Keratinocyte (primary cell): ENCODE measurements around the gene PLA2G2C. TPM values are rescaled to one million over a fixed set of nuclear protein-coding genes. Genes with fewer than 3 reads are reported as not detected.

Experiments
- DNase-seq: peaks from one replicate; pipeline ENCODE4 v3.0.0-alpha.2; 2011; ENCODE audit warnings: low read depth, missing footprints, low spot score
- FAIRE-seq: peaks from 2 replicates; lab custom pipeline; 2011; peaks lifted over from hg19 to GRCh38; lab: Jason Lieb, UNC
- H2AFZ ChIP-seq: 2 replicates; pipeline ENCODE4 v1.6.0; 2012; ENCODE audit warnings: low read length, control low read depth, inconsistent platforms; ENCODE audit not compliant: control insufficient read depth
- H3K27ac ChIP-seq: 2 replicates; pipeline ENCODE4 v1.5.1; 2011; ENCODE audit warnings: low read length; ENCODE audit not compliant: control insufficient read depth, insufficient read depth
- H3K27me3 ChIP-seq: 3 replicates; pipeline ENCODE4 v1.6.0; 2011; ENCODE audit warnings: low read length; ENCODE audit not compliant: control insufficient read depth, insufficient read depth; ENCODE audit errors: extremely low read depth
- H3K36me3 ChIP-seq, 2 experiments: 2 replicates in 1 of 2; 3 replicates in 1 of 2; pipeline ENCODE4 v1.5.1; 2011; ENCODE audit warnings: low read length in 2 of 2, mild to moderate bottlenecking in 1 of 2; ENCODE audit not compliant: control insufficient read depth in 2 of 2, insufficient read depth in 2 of 2; ENCODE audit errors: extremely low read depth in 1 of 2
- H3K4me1 ChIP-seq: 3 replicates; pipeline ENCODE4 v1.5.1; 2011; ENCODE audit warnings: low read length; ENCODE audit not compliant: control insufficient read depth, insufficient read depth; ENCODE audit errors: extremely low read depth
- H3K4me2 ChIP-seq: 3 replicates; pipeline ENCODE4 v1.6.0; 2011; ENCODE audit warnings: low read depth, low read length; ENCODE audit not compliant: control insufficient read depth, insufficient read depth; ENCODE audit errors: extremely low read depth
- H3K4me3 ChIP-seq, 3 experiments: fragments of 200-600 bp in 1 of 3; sonication (generic) in 1 of 3; 2 replicates in 2 of 3; 3 replicates in 1 of 3; pipeline ENCODE4 v1.5.1; 2011 to 2016; ENCODE audit warnings: low read length in 3 of 3, mild to moderate bottlenecking in 3 of 3, control low read depth in 2 of 3, inconsistent platforms in 1 of 3, low read depth in 1 of 3, mixed read lengths in 1 of 3, mixed run types in 1 of 3, moderate library complexity in 1 of 3; ENCODE audit not compliant: control insufficient read depth in 2 of 3, insufficient read depth in 2 of 3; ENCODE audit errors: extremely low read depth in 1 of 3
- H3K79me2 ChIP-seq: 2 replicates; pipeline ENCODE4 v1.6.0; 2012; ENCODE audit warnings: low read length; ENCODE audit not compliant: control insufficient read depth, insufficient read depth
- H3K9ac ChIP-seq: 3 replicates; pipeline ENCODE4 v1.6.0; 2011; ENCODE audit warnings: low read length; ENCODE audit not compliant: control insufficient read depth, insufficient read depth; ENCODE audit errors: extremely low read depth
- H3K9me1 ChIP-seq: 3 replicates; pipeline ENCODE4 v1.6.0; 2011; ENCODE audit warnings: low read length; ENCODE audit not compliant: control insufficient read depth, insufficient read depth; ENCODE audit errors: extremely low read depth
- H3K9me3 ChIP-seq: 2 replicates; pipeline ENCODE4 v1.5.1; 2012; ENCODE audit warnings: low read depth, low read length; ENCODE audit not compliant: control insufficient read depth
- H4K20me1 ChIP-seq: 3 replicates; pipeline ENCODE4 v1.6.0; 2011; ENCODE audit warnings: low read length; ENCODE audit not compliant: control insufficient read depth, insufficient read depth; ENCODE audit errors: extremely low read depth
- CTCF ChIP-seq, 3 experiments: IDR thresholded peaks in 1 of 3; conservative IDR thresholded peaks in 1 of 3; optimal IDR thresholded peaks in 1 of 3; 2 replicates in 2 of 3; 3 replicates in 1 of 3; pipeline versions ENCODE3 to v1.5.1; 2011; ENCODE audit warnings: low read length in 3 of 3, mild to moderate bottlenecking in 3 of 3, moderate library complexity in 2 of 3, control low read depth in 1 of 3, inconsistent platforms in 1 of 3; ENCODE audit not compliant: insufficient read depth in 2 of 3; ENCODE audit errors: extremely low read depth in 1 of 3
- EZH2 ChIP-seq: IDR thresholded peaks from one replicate; pipeline ENCODE4 v1.6.1; 2012; ENCODE audit warnings: inconsistent platforms, mild to moderate bottlenecking, low read length, moderate library complexity
- dilution Hi-C: fragments of 300-500 bp; cut with MboI; formaldehyde crosslinking; loops from one replicate; pipeline ENCODE4 v1.7.0; 2020; ENCODE audit warnings: low sequenced_read_pairs; ENCODE audit not compliant: extremely low pct_ligation_motif_present
- polyA plus RNA-seq, 5 experiments: library from polyadenylated mRNA; depleted of rRNA in 3 of 5; stranded (reverse) in 3 of 5; stranded (forward) in 1 of 5; unstranded in 1 of 5; fragments of >200 nt; gene quantifications; 1 replicate in 1 of 5; 2 replicates in 3 of 5; 3 replicates in 1 of 5; pipeline versions ENCODE4 v1.2.1 to v1.2.3, GENCODE V29; 2011 to 2012; ENCODE audit warnings: missing spikeins in 2 of 5, low read depth in 1 of 5, low replicate concordance in 1 of 5

The PLA2G2C gene
- polyA plus RNA-seq, 1 donor (not counting 4 experiments of a cell fraction or from before 2014, with no cell fraction given) = not detected

GRCh38 chr1:20151906-20152598, 34.3 kb downstream of the PLA2G2C start:
- Histone ChIP-seq H3K9ac (peak overlapping the region; percentile 44), H3K4me2 (peak overlapping the region; percentile 82), H3K79me2 (no peaks in the 10 kb centered on the region), H3K4me3 (peak overlapping the region; percentile 15 to 61 (median 45)), H4K20me1 (no peaks in the 10 kb centered on the region), H3K27ac (no peak overlapping the region), H3K4me1 (peaks cover 7% of the 10 kb centered on the region), H3K9me3 (no peaks in the 10 kb centered on the region), H3K36me3 (no peaks in the 10 kb centered on the region), H2AFZ (peak overlapping the region; percentile 84), H3K9me1 (no peaks in the 10 kb centered on the region), H3K27me3 (no peaks in the 10 kb centered on the region)
- FAIRE-seq (no peak), DNase-seq (no peak)
- dilution Hi-C loops = no loop called here
- TF ChIP-seq CTCF (optimal IDR thresholded peaks at IDR 0.05 in 1 of 3, IDR thresholded peaks at IDR 0.05 in 1 of 3, conservative IDR thresholded peaks at IDR 0.05 in 1 of 3; ENCODE audit: extremely low read depth in 1 of 3, insufficient read depth in 2 of 3, low read length in 3 of 3) = peak; percentile 76 to 96 (median 91)
- no peak for TF ChIP-seq EZH2

GRCh38 chr1:20150969-20151368, 35.3 kb downstream of the PLA2G2C start:
- DNase-seq = no peak
- Histone ChIP-seq H3K27me3 (no peaks in the 10 kb centered on the region), H3K9ac (no peak overlapping the region), H3K9me3 (no peaks in the 10 kb centered on the region), H3K4me3 (no peak overlapping the region), H3K79me2 (no peaks in the 10 kb centered on the region), H3K4me1 (peaks cover 8% of the 10 kb centered on the region), H2AFZ (no peak overlapping the region), H3K9me1 (no peaks in the 10 kb centered on the region), H4K20me1 (no peaks in the 10 kb centered on the region), H3K36me3 (no peaks in the 10 kb centered on the region), H3K27ac (no peak overlapping the region), H3K4me2 (no peak overlapping the region)
- dilution Hi-C loops = no loop called here
- FAIRE-seq = no peak
- TF ChIP-seq CTCF (optimal IDR thresholded peaks at IDR 0.05 in 1 of 3, IDR thresholded peaks at IDR 0.05 in 1 of 3, conservative IDR thresholded peaks at IDR 0.05 in 1 of 3; ENCODE audit: extremely low read depth in 1 of 3, insufficient read depth in 2 of 3, low read length in 3 of 3) (no peak), EZH2 (no peak)
